ENCODE results near the gene BAIAP2L1.
"Not testable (repeated sequence)": the region's sequence is repeated elsewhere in the genome, so short reads cannot be mapped to it uniquely, and the experiment has no call there.

Gene BAIAP2L1

DNA sequence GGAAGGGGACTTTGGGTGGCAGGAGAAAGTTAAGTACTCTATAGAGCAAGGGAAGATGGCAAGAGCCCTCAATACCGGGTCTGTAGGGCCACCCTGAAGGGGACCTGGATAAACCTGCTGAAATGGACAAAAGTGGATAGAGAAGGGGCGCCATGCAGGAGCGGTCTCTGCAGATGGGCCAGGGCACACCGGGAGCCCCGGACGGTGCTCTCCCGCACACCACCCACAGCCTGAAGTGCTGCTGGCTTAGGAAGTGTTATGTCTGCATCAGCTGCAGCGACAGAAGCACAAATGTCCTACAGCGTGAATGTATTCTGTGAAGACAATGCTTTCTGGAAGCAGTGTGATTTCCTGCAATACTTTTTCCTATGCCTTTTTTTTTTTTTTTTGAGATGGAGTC is 81.7 kb downstream of the BAIAP2L1 start:
- DNase-seq (ENCODE audit: low read depth): no peak

- DNase-seq (ENCODE audit: low read depth): no peak
Observed at GRCh38 chr7:98317366-98318040, 83.4 kb downstream of the BAIAP2L1 start.

DNA sequence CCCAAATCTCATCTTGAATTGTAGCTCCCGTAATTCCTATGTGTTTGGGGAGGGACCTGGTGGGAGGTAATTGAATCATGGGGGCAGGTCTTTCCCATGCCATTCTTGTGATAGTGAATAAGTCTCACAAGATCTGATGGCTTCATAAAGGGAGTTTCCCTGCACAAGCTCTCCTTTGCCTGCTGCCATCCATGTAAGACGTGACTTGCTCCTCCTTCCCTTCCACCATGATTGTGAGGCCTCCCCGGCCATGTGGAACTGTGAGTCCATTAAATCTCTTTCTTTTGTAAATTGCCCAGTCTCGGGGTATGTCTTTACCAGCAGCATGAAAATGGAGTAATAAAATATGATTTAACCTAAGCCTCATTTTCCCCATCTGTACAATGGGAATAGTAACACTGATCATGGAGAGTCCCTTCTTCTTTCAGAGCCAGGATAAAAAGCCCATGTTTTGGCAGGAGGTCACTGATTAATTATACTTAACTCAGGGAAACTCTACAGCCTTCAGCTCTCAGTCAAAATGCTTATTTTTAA is 84.8 kb downstream of the BAIAP2L1 start:
- not testable (repeated sequence) for DNase-seq (ENCODE audit: low read depth)

DNA sequence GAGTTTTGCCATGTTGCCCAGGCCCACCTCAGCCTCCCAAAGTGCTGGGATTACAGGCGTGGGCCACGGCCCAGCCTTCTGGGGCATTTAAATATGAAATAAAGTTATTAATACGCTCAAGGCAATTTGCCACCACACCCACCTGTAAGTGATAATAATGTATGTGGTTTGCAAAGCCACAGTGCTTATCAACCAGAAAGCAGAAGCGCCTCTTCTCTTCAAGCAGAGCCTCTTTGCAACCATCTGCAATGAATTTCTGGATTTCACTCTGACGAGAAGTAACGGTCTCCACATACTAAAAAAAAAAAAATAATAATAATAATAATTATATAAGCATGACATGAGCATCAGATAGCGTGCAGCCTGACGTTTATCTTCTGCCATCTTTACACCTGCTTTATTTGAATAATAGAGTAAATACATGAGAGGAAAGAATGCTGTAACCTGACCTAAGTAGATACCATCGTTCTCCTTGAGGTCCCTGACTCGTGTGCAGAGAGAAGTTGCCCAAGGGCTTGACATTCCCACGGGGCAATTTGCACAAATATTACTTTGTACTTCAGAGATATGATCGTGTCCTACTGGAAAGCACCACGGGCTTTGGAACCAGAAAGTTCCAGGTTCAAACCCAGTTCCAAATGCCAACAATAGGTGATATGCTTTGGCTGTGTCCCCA is 85.4 kb downstream of the BAIAP2L1 start:
- DNase-seq (ENCODE audit: low read depth): no peak

GRCh38 chr7:98314469-98314868 is 86.4 kb downstream of the BAIAP2L1 start:
- no peak for DNase-seq (ENCODE audit: low read depth)

- no peak for DNase-seq (ENCODE audit: low read depth)
Observed at GRCh38 chr7:98312201-98312600, 88.7 kb downstream of the BAIAP2L1 start.

DNA sequence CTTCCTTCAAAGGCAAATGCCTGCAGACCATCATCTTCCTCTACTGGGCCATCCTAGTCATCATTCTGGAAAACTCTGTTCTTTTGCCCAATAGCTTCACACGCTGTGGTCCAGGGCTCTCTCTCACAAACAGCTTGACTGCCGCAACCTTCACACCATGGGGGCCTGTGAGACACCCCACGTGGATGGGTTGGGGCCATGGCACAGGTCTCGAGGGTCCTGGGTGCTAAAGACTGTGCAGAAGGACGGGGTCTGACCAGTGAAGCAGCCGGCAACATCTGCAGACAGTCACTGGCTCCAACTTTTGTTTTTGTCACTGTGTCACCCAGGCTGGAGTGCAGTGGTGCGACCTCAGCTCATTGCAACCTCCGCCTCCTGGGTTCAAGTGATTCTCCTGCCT is 91.3 kb downstream of the BAIAP2L1 start:
- DNase-seq (ENCODE audit: low read depth): no peak

- no peak for DNase-seq (ENCODE audit: low read depth)
Observed at GRCh38 chr7:98307971-98308466, 92.9 kb downstream of the BAIAP2L1 start.

DNA sequence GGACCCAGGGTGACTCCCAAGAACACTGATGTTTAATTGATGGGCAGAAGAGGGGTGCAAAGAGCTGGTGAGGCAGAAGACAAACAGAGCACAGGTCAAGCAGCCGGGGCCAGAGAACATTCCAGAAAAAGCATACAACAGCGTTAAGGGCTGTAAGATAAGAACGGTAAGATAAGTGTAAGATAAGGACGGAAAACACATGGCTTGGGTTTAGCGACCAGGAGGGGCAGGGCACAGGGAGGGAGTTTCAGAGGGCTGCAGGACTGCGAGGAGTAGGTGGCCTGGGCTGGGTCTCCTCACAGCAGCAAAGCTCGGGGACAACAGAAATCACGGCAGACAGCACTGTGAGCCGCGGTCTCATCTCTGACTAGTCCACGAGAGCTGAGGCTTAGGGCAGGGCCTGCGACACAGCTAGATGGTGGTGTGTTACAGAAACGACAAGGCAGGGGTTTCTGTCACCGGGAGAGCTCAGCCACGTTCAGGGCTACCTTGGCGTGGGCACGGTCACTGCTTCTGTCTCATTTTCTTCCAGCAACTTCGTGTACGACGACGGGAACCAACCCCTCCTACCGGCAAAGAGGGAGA is 94.8 kb downstream of the BAIAP2L1 start:
- no peak for DNase-seq (ENCODE audit: low read depth)

GRCh38 chr7:98303906-98304305 is 97.0 kb downstream of the BAIAP2L1 start:
- no peak for DNase-seq (ENCODE audit: low read depth)

GRCh38 chr7:98303176-98303865 is 97.6 kb downstream of the BAIAP2L1 start:
- DNase-seq (ENCODE audit: low read depth): no peak

DNA sequence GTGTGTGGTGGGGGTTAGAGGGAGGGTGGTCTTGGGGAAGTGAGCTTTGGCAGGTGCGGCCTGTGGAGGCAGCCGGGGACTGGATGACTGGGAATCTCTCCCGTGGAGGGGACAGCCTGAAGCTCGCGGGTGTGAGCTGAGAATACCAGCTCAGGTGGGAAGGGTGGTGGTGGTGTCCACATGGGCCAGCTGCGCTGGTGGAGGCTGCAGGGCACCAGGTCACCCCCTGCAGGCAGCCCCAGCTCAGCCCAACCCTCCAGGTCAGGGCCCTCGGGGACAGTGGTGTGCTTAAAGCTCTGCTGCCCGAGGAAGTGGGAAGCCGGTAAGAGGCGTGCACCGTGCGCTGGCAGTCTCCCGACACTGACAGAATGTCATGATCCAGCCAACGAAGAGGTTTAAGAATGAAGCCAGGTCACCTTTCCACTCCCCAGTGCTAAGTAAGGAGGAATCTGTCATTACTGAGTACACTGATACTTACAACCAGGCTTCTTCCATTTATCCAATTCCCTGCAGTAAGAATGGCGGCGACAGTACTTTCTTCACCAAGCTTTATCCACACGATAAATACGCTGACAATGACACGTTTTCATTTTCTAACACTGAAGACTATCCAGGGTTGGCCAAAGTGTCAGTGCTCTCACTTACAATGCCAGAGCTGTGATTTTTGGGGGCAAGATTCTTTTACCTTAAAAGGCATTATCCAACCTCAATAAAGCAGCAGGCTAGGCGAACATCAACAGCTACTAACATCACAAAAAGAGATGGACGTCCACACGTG is 99.0 kb downstream of the BAIAP2L1 start:
- DNase-seq (ENCODE audit: low read depth): no peak

- DNase-seq (ENCODE audit: low read depth): no peak
Observed at GRCh38 chr7:98300595-98301372, 100.1 kb downstream of the BAIAP2L1 start.

GRCh38 chr7:98297626-98298286 is 103.1 kb downstream of the BAIAP2L1 start:
- DNase-seq (ENCODE audit: low read depth): no peak

- no peak for DNase-seq (ENCODE audit: low read depth)
Observed at GRCh38 chr7:98296833-98297232, 104.1 kb downstream of the BAIAP2L1 start.

DNA sequence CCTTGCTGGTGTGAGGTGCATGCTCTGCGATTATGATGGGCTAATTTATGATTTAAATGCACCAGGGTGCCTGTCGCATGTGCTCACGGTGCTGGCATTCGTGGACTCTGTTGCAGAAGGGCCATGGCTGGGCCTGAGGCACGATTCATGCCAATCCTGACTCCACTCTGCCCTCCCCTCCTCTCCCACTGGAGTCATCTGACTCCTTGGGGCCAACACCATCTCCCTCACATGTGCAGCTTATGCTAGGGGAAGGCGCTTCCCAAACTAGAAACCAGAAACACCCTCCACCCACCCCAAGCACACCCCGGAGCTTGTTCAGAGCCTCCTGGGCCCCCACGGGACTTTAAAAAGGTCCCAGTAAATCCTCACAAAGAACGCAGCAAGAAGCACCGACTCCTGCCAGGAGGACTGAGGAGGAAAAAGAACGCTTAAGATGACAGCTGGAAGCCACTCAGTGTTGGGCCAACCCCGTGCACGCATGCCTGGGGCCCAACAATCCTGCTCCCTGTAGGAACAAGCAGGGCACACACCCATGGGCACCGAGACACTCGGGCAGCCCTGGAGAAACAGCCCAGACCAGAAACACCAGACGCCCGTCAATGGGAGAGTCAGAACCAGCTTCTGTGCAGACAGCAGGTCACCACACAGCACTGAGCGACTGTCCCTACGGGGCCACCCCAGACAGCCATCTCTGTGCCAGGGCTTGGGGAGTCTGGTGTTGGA is 105.3 kb downstream of the BAIAP2L1 start:
- no peak for DNase-seq (ENCODE audit: low read depth)

GRCh38 chr7:98294798-98295382 is 106.0 kb downstream of the BAIAP2L1 start:
- no peak for DNase-seq (ENCODE audit: low read depth)

DNA sequence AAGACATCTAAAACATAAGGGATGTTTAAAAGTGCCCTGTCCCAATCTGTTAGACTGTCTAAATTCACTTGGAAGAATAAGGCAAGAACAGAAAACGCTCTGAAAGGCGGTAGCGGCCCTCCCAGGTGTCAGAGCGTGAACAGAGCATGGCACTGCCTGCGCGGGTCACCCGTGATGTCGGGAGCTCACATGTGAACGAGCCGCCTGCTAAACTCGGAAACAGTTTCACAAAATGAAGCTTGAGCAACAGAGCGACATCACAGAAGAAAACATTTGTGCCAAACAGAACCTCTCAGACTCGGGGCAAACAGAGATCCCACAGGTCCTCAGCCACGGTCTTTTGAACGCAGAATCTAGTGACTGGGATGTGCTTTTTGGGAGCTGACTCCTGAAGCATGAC is 106.6 kb downstream of the BAIAP2L1 start:
- DNase-seq (ENCODE audit: low read depth): no peak

DNA sequence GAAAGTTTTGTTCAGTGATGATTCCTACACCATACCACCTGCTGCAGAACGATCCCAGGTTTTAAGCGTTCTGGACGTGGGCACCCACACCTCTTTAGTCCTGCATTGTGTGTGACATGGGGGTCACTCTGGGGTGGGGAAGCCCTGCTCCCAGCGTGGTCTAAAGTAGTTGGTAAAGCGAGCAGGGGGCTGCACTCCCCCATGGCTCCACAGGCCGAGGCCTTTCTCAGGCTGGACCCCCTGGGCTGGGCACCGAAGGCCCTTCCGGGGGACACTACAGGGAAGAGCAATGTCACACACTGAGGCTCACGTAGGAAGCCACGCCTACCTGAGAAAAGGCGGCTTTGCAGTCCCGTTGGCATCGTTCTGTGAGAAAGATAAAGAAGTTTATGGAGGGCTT is 107.1 kb downstream of the BAIAP2L1 start:
- DNase-seq (ENCODE audit: low read depth): no peak
